ENCODE results near the gene KCNJ14.

- TF ChIP-seq POLR2AphosphoS5 (IDR thresholded peaks at IDR 0.05) (no peak), CTCF (IDR thresholded peaks at IDR 0.05) (no peak), POLR2A (IDR thresholded peaks at IDR 0.05) (no peak)
Measured at GRCh38 chr19:48456864-48457263, 1.5 kb downstream of the KCNJ14 start.

All from gastroesophageal sphincter (tissue), 3 donors.